Activated CD8-positive, alpha-beta memory T cell treated with anti-CD3 and anti-CD28 coated beads, Interleukin-2, amount 50 U/mL, for 1 hour (primary cell): ENCODE results near the gene ACSL6.

Source experiments
- DNase-seq: peaks from one replicate; pipeline ENCODE4 v3.0.0-alpha.2; 2020; ENCODE audit errors: extremely low read depth

The ACSL6 gene

DNA sequence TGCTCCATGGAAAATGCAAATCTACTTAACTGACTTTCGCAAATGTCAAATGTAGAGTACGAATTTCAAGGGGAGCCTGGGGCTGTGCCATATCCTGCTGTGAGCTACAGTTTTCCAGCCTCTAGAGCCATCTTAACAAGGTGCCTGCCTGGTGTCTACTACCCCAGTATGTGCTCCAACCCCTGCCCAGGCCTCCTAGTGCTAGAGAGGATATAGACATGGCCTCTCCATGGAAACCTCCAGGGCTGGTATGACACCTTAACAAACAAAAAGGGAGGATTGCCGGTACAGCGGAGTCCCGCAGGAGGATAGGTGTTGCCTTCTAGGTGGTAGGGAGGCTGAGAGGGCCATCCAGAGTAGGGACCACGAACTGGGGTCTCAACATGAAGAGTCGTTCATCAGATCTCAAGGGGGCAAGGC, 35.4 kb upstream of the ACSL6 start:
- DNase-seq: no peak

DNA sequence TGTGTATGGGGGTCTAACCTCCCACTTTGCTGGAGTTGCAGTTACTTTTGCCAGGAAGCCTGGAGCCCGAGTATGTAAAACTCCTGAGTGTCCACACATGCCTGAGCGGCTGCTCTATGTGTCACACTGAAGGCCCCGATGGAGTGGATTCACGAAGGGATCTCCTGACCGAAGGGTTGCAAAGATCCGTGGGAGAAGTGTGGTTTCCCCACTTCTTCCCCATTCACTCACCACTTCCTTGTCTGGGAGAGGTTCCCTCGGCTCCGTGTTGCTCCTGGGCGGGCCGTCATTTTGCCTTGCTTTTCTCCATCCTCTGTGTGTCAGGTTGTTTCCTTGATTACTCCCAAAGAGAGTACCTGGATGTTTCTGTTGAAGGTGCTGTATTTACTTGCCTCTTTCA, 32.7 kb upstream of the ACSL6 start:
- no peak for DNase-seq

DNA sequence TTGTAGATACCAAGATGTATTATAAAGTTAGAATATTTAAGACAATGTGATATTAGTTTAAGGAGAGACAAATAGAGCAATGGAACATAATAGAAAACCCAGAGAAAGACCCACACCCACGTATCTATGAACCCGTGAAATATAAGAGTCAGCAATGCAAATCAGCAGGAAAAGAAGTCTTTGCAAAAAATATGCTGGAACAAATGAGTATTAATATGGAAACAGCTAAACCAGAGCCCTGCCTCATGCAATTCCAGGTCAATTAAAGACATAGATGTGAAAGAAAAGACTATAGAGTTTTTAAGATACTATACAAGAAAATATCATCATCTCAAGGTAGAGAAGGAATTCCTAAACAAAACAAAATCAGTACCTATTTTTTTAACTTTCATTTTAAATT, 25.9 kb upstream of the ACSL6 start:
- no peak for DNase-seq

DNA sequence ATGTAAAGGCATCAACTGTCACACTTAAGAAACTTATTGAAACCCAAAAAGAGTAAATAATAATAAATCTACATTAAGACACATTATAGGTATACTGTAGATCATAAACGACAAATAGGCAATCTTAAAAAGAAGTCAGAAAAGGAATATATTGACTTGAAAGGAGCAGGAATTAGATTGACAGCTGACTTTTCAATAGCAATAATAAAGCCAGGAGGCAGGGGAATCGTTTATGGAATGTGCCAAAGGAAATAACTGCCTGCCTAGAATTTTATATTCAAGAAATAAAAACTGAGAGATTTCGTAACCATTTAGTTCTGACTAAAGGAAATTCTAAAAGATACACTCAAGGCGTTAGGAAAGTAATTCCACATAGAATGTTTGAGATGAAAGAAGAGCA, 21.7 kb upstream of the ACSL6 start:
- DNase-seq: no peak

GRCh38 chr5:132032196-132032595, 20.7 kb upstream of the ACSL6 start:
- DNase-seq: no peak

GRCh38 chr5:132030610-132031009, 19.2 kb upstream of the ACSL6 start:
- DNase-seq: no peak

DNA sequence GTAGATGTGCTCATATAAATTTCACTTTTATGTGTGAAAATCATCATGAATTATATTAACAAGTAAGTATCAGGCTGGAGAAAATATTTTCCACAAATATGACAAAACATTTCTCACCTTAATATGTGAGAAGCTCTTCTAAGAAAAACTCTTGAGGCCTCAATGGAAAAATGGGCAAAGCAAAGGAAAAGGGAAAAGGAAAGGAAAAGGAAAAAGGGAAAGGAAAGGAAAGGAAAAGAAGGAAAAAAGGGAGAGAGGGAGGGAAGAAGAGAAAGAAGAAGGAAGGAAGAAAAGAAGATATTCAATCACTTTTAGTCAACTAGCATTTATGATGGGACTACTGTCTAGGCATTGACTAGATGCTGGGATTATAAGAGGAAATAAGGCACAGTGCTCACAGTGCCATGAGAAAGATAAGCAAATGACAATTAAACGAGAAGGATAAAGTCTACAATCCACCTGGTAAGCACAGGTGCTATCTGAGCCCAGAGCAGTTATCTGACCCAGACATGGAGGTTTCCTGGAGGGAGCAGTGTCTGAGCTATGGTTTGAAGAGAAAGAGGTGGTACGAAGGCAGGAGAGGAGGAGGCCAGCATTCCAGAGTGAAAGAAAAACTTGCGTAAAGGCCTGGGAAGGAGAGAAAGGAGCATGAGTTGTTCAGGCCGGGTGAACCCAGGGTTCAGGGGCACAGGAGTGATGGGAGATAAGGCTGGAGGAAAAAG, 18.3 kb upstream of the ACSL6 start:
- DNase-seq: no peak

DNA sequence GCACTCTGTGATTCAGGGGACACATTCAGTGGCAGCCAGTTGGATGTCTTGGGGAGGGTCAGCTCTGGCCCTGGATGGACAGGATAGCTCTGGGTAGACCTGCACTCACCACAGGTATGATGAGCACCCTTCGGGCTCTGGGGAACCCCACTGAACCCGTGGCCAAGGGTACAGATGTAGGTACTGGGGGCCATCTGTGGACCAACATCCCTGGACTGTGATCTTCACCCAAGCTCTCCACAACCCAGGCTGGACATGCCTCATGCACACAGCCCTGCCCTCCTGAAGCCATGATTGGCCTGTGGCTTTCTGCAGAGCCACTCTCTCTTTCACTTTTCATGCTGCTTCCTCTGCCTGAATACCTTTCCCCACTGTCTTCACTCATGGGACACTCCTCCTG, 15.6 kb upstream of the ACSL6 start:
- no peak for DNase-seq

GRCh38 chr5:132026516-132027008, 15.1 kb upstream of the ACSL6 start:
- no peak for DNase-seq

DNA sequence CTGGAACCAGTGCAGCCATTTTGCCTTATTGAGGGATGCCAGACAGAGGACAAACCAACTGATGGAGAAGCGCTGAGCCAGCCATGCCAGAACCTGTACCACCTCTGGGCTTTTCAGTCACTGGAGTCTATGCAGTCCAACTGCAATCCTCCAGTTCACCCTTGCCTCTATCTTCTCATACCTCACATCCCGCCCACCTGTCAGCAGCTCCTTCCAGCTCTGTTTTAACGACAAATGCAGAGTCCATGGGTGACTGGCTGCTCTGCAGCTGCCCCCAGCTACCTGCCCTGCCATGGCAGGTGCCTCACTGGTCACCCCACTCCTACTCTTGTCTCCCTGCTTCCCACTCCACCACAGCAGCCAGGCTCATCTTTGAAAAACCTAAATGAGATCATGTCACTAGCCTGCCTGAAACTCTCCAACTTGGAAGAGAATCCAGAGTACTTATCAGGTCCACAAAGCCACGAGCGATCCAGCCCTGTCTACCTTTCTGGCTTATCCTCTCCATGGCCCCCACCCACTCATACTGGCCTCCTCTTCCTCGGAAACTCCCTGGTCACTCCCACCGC, 14.0 kb upstream of the ACSL6 start:
- no peak for DNase-seq

DNA sequence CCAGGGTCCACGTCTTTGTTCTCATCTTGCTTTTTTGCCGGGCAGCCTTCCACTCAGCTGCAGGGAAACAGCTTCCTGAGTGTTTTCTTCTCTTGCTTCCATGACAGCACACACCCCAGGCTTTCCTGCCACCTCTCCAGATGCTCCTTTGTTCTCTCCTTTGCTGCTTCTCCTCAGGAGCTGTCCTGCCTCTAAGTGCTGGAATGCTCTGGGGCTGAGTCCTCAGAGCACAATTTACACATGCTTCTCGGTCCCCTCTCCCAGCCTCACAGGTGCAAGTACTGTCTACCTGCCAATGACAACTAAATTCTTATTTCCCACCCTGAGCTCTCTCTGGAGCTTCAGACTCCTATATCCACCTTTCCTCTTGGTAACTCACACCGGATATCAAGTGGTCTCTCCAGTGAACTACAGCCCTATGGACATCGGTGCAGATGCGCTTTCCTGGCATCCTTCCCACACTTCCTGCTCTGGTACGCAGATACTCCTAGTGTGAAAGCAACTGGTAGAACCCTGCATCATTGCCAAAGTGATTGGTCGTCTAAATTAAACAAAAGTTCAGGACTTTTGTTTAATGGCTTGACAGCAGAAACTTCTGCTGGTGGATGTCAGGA, 13.4 kb upstream of the ACSL6 start:
- no peak for DNase-seq

DNA sequence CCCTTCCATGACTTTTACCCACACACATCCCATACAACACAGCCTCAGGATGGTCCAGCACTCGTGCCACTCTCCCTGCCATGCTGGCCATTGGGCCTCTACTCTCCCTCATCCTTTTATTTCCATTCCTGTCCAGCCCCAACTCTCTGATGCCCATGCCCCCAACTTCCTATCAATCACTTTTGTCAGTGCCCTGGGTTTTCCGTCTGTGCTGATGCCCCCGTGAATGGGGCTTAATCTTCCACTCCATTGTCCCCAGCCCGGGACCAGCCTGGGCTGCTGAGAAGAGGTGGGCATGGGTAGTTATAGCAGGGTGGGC, 12.6 kb upstream of the ACSL6 start:
- DNase-seq: no peak

DNA sequence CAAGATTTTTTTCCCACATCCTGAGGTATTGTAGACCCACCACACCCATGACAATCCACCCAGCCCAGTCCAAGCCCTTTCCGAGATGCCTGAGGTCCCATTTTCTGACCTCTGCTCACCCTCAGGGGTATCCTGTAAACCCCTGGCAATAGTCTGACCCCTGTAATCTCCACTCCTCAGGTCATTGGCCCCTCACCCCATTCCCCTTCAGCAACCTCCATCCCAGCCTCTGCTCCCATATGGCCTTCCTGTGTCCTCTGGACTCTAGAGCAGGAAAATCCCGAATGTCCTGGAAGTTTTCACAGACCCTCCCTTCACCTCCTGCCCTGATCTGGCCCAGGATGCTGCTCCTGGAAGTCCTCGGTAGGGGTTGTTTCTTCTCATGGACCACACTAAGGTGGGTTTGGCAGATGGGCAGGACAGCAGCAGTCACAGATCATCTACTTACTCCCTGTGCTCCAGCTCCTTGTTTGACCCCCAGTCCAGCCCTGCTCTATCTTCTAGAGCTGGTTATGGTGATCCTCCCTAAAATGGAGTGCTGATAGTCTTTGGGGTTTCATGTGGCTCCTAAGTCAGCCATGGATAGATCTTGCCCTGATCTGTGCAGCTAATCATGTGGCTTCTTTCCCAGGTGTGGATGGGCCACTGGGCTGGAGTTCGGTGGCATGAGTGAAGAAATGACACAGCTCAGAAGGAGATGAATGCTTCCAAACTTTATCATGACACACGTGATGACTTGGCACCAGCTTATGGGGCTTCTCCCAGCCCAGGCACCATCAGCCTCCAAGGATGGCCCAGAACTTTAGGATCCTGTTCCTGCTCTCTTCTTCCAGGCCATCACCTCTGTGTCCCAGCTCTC, 12.0 kb upstream of the ACSL6 start:
- no peak for DNase-seq

DNA sequence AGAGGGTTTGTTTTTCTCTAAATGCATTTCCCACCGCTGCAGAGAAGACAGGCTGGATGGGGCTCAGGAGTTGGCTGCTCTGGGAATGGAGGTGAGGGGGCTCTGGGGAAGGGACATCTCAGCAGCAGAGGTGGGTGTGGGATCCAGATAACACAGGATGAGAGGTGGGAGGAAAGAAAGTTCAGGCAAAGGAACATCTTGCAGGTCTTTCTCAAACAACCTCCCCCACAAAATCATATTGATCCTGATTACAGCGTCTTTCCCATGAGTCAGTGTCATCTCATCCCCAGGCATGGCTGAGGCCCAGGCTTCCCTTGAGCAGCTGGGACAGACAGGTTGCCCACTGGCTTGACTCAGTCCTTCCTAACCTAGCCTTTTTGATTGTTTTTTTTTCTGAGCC, 11.3 kb upstream of the ACSL6 start:
- no peak for DNase-seq

- DNase-seq: no peak
Measured at GRCh38 chr5:132021654-132022053, 10.2 kb upstream of the ACSL6 start.

- no peak for DNase-seq
Measured at GRCh38 chr5:132020568-132021339, 9.3 kb upstream of the ACSL6 start.

DNA sequence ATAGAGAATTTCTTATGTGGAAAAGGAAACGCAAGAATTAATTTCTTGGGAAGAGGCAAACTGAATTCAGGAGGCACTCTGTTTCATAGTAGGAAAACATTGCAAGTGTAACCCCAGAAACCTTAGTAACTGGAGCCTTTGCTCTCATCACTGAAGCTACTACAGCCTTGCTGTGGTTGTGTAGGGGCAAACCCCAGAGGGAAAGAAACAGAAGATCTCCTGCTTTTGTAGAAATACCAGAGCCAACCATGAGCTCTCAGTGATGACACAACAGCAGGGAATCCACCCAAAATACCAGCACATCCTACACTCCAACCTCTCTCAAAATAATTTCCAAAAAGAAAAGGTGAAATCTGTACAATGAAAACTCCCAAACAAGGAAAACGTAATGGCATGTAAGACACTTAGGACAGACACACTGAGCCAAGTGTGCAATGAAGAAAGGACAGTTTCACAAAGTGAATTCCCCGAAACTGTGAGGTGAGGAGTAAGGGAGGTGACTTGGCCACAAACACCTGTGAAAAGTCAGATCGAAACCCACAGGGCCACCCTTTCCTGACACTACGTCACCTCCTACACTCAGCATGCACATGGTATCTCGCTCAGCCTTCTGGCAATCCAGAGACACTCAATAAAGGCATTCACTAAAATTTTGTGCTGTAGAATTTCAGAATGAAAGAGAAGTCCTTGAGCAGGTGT, 8.5 kb upstream of the ACSL6 start:
- no peak for DNase-seq

GRCh38 chr5:132019337-132019736, 7.9 kb upstream of the ACSL6 start:
- DNase-seq: no peak

DNA sequence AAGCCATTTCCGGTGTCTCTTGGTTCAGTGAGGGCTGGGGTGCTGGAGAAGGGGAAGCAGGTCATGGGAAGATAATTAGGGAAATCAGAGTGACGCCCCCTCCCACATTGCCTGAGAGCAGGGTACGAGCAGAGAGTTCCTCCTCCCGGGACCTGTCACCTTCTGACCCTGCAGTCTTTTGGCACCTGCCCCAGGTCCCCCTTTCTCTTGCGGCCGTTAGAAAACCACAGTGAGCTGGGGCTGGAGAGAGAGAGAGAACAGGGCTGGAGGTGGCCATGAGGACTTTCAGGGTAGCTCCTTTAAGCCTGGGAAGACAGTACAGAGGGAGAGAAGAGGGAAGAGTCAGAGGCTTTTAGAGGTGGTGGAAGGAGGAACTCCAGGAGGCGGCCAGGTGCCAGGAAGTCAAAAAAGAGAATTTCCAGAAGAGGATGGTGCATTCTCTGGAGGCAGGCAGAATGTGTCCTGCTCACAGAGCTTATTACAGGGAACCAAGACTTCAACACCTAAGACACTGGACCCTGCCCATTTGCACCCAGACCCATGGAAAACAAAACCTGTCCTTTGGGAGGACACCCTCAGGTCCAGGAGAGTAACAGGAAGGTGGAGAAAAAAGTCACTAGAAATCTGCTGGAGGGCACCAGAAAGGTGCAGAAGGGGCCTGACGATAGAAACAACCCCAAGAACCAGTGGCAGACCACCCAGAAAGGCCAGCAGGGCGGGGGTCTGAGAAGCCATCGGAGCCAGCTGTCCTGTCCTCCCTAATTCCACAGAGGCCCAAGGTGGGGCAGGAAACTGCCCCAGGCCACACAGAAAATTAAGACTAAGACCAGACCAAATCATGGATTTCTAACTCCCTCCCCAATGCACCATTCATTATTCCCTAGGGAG, 6.5 kb upstream of the ACSL6 start:
- no peak for DNase-seq

DNA sequence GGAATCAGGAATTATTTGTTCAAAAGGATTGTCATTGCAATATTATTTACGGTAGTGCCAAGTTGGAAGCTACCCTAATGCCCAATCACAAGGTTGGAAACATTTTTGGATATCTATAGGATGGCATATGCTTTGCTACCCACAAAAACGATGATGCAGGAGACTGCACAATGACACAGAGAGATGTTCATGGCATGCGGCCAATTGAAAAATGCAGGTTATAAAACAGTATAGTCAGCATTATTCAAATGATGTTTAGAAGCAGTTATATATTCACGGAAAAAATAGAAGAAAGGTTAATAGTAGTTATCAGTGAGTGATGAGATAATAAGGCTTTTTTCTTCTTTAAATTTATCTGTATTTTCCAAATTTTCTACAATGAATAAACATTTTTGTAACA, 5.9 kb upstream of the ACSL6 start:
- no peak for DNase-seq
